Prostate gland (tissue), 2 donors: ENCODE data around the gene VWA5B2. TPM values are rescaled to one million over a fixed set of nuclear protein-coding genes. Genes with fewer than 3 reads are reported as not detected.
A peak's percentile ranks its signal among the peaks of the same experiment; 100 is the strongest.
"Not testable (repeated sequence)": the region's sequence is repeated elsewhere in the genome, so short reads cannot be mapped to it uniquely, and the experiment has no call there.

Experiments used
- DNase-seq: peaks from one replicate; pipeline ENCODE4 v3.0.0-alpha.2; 2019; ENCODE audit warnings: low spot score
- H3K27ac ChIP-seq, 2 donors: fragments of 200-600 bp; sonication (generic); 2 replicates each; pipeline ENCODE4 v1.5.1; 2017 to 2019
- H3K27me3 ChIP-seq: fragments of 200-600 bp; sonication (generic); replicated peaks from 2 replicates; pipeline ENCODE4 v1.5.1; 2019; ENCODE audit not compliant: insufficient read depth
- H3K36me3 ChIP-seq, 2 donors: fragments of 200-600 bp; sonication (generic); 1 replicate in 1 of 2; 2 replicates in 1 of 2; pipeline versions ENCODE4 v1.5.1 to v1.8.1; 2017 to 2019
- H3K4me1 ChIP-seq: fragments of 200-600 bp; sonication (generic); replicated peaks from 2 replicates; pipeline ENCODE4 v1.5.1; 2019
- H3K4me3 ChIP-seq, 2 donors: fragments of 200-600 bp; sonication (generic); 2 replicates each; pipeline ENCODE4 v1.5.1; 2017 to 2019
- H3K9me3 ChIP-seq: fragments of 200-600 bp; sonication (generic); 2 replicates; pipeline ENCODE4 v1.5.1; 2017
- CTCF ChIP-seq, 4 experiments: fragments of 200-600 bp in 2 of 4; fragments of 450-650 bp in 2 of 4; sonication (generic) in 2 of 4; IDR thresholded peaks; 1 replicate in 3 of 4; 2 replicates in 1 of 4; pipeline ENCODE4 v1.5.1; 2016 to 2019; ENCODE audit warnings: antibody characterized with exemption in 4 of 4, mild to moderate bottlenecking in 2 of 4, moderate library complexity in 2 of 4
- POLR2A ChIP-seq: fragments of 450-650 bp; IDR thresholded peaks from one replicate; pipeline ENCODE4 v1.6.1; 2016; ENCODE audit warnings: antibody characterized with exemption, mild to moderate bottlenecking
- POLR2AphosphoS5 ChIP-seq: sonication (generic); formaldehyde crosslinking; IDR thresholded peaks from one replicate; pipeline ENCODE4 v1.6.1; 2017; ENCODE audit warnings: antibody characterized with exemption
- WGBS: methylation state at CpG from one replicate; pipeline ENCODE4 v1.1.5; 2018; 5-methylcytosine and 5-hydroxymethylcytosine counted together
- intact Hi-C: fragments of 100-400 bp; cut with DNase I; formaldehyde crosslinking; loops from one replicate; pipeline ENCODE4 v1.14.2; 2022
- total RNA-seq, 2 donors: library from RNA; depleted of rRNA; stranded (reverse); fragments of >200 nt; gene quantifications; one replicate each; pipeline ENCODE4 v1.1.0, GENCODE V29; 2016

The VWA5B2 gene
- total RNA-seq, 2 donors from 2014 or later, result 0.46 to 7.8 TPM

DNA sequence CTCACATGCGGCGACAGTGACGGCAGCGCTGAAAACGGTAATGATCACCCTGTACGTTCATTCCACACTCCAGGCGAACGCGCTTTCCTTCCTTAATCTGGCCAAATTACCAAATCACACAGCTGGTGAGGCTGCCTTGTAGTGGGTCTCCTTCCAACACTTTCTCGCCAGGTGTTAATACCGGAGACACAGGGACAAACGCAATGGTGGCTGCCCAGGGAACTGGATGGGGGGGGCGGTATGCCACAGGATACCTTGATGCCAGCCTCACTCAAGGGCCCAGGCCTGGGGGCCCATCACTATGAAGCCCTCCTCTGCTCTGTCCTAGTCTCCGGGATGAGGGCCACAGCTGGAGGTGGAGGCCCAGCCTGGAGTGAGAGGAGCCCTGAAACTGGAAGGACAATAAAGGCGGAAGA lies 33.4 kb downstream of the VWA5B2 start:
- 18% methylated on average over 14 of the region's 15 CpGs for WGBS
- H3K36me3 ChIP-seq, result no peaks in the 10 kb centered on the region
- H3K4me3 ChIP-seq, result peak overlapping the region in 1 of 2 donors; percentile 5
- H3K9me3 ChIP-seq, result no peaks in the 10 kb centered on the region
- DNase-seq, result no peak
- intact Hi-C loops, result no loop called here
- H3K27ac ChIP-seq, result no peak overlapping the region
- peaks cover 4% of the 10 kb centered on the region for H3K4me1 ChIP-seq
- H3K27me3 ChIP-seq, result peaks cover 4% of the 10 kb centered on the region
- TF ChIP-seq POLR2AphosphoS5 (no peak), CTCF (IDR thresholded peaks at IDR 0.05) (no peak), POLR2A (no peak)

DNA sequence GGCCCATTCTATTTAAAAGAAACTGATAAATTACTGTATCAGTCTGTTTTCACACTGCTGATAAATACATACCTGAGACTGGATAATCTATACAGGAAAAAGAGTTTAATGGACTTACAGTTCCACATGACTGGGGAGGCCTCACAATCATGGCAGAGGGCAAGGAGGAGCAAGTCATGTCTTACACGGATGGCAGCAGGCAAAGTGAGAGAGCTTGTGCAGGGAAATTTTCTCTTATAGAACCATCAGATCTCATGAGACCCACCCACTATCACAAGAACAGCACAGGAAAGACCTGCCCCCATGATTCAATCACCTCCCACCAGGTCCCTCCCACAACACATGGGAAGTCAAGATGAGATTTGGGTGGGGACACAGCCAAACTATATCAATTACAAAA lies 37.9 kb downstream of the VWA5B2 start:
- H3K4me1 ChIP-seq, H3K9me3 ChIP-seq, H3K27me3 ChIP-seq, H3K4me3 ChIP-seq, DNase-seq, intact Hi-C loops, H3K27ac ChIP-seq, H3K36me3 ChIP-seq: not testable (repeated sequence)
- WGBS, result 84% methylated on average over 1 of the region's 1 CpG

GRCh38 chr3:184272269-184272668 lies 42.9 kb downstream of the VWA5B2 start:
- H3K27ac ChIP-seq, result no peak overlapping the region
- no peaks in the 10 kb centered on the region for H3K4me1 ChIP-seq
- no peak for DNase-seq
- peaks cover 8% of the 10 kb centered on the region for H3K27me3 ChIP-seq
- no peaks in the 10 kb centered on the region for H3K36me3 ChIP-seq
- no peaks in the 10 kb centered on the region for H3K9me3 ChIP-seq
- no peak overlapping the region for H3K4me3 ChIP-seq
- intact Hi-C loops, result no loop called here
- TF ChIP-seq CTCF (IDR thresholded peaks at IDR 0.05) (no peak), POLR2AphosphoS5 (no peak), POLR2A (no peak)
- WGBS, result 55% methylated on average over 1 of the region's 1 CpG

DNA sequence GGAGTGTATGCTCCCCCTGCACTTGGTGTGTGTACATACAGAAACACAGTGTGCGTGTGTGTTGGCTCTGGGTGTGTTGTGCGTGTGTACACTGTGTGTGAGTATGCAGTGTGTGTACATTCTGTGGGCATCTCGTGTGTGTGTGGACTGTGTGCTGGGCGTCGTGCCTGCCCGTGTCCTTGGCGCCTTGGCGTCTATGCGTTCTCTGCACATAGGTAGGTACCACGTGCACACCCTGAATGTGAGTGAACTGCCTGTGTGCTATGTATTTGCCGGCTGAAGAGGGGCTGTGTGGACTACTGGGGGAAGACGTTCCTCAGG lies 46.0 kb downstream of the VWA5B2 start:
- DNase-seq, result no peak
- no peak overlapping the region for H3K27ac ChIP-seq
- no peaks in the 10 kb centered on the region for H3K9me3 ChIP-seq
- H3K27me3 ChIP-seq, result peaks cover 8% of the 10 kb centered on the region
- WGBS, result 70% methylated on average over 12 of the region's 12 CpGs
- H3K4me3 ChIP-seq, result no peak overlapping the region
- no peaks in the 10 kb centered on the region for H3K4me1 ChIP-seq
- H3K36me3 ChIP-seq, result no peaks in the 10 kb centered on the region
- intact Hi-C loops, result no loop called here
- TF ChIP-seq CTCF (IDR thresholded peaks at IDR 0.05) (no peak), POLR2AphosphoS5 (no peak), POLR2A (no peak)

DNA sequence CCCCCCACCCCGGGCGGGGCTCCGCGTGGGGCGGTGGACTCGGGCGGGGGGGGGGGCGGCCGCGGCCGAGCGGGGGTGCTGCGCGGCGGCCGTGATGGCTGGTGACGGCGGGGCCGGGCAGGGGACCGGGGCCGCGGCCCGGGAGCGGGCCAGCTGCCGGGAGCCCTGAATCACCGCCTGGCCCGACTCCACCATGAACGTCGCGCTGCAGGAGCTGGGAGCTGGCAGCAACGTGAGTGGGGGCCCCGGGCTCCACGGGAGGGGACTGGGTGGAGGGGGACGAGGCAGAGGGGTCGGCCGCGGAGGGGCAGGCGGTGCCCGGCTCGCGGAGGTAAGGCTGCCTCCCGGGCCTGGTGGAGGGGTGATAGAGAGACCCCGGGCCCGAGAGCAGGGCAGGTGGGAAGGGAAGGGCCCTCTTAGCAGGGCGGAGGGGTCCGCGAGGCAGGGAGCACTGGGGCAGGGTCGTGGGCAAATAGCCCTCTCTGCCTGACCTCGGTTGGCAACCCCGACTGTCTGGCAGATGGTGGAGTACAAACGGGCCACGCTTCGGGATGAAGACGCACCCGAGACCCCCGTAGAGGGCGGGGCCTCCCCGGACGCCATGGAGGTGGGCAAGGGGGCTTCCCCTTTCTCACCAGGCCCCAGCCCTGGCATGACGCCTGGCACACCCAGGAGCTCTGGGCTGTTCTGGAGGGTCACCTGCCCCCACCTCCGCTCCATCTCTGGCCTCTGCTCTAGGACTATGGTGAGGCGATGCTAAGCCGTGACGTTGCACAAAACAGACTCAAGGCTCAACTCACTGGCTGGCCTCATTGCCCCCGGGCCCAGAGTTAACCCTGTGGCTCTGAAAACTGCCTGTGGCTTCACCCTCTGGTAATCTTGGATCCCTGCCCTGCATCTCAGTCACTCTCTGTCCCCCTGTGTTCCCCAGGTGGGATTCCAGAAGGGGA lies 46.9 kb downstream of the VWA5B2 start, which contains the start of gene ECE2:
TSS of gene ECE2 (plus strand) at position 62 of the 950 bp plus-strand sequence. CDS start at position 194, 132 bp downstream.
- Histone ChIP-seq H3K9me3 (no peaks in the 10 kb centered on the region), H3K4me3 (peak within 1 kb of the TSS in 1 of 2 donors; percentile 13), H3K4me1 (no peaks in the 10 kb centered on the region), H3K36me3 (no peaks in the 10 kb centered on the region), H3K27ac (no peak within 1 kb of the TSS), H3K27me3 (peaks cover 8% of the 10 kb centered on the region)
- WGBS, result 13% methylated on average over 43 of the region's 65 CpGs
- no peak for DNase-seq
- TF ChIP-seq CTCF (IDR thresholded peaks at IDR 0.05), result no peak
- no peak for TF ChIP-seq POLR2AphosphoS5
- TF ChIP-seq POLR2A, result no peak
- intact Hi-C loops, result no loop called here
